Trophoblast cell (in vitro differentiated cells and primary cell): ENCODE results near the gene CABP1.
"Not testable (repeated sequence)": the region's sequence is repeated elsewhere in the genome, so short reads cannot be mapped to it uniquely, and the experiment has no call there.

ENCODE experiments used
- DNase-seq, 2 donors: peaks; one replicate each; pipeline ENCODE4 v3.0.0-alpha.2; 2016
- H2AFZ ChIP-seq: 2 replicates; pipeline ENCODE4 v1.6.1; 2013; ENCODE audit warnings: low read length, moderate library complexity, mild to moderate bottlenecking; ENCODE audit not compliant: insufficient read depth, poor library complexity
- H2AK5ac ChIP-seq: 2 replicates; pipeline ENCODE4 v1.6.1; 2013; ENCODE audit warnings: mild to moderate bottlenecking, low read length
- H2BK120ac ChIP-seq: 2 replicates; pipeline ENCODE4 v1.6.1; 2013; ENCODE audit warnings: low read length, mild to moderate bottlenecking, moderate library complexity; ENCODE audit not compliant: insufficient read depth, poor library complexity
- H2BK12ac ChIP-seq: 2 replicates; pipeline ENCODE4 v1.6.1; 2013; ENCODE audit warnings: mild to moderate bottlenecking, low read length, moderate library complexity
- H2BK5ac ChIP-seq: 2 replicates; pipeline ENCODE4 v1.6.1; 2013; ENCODE audit warnings: low read length, low read depth, moderate library complexity, mild to moderate bottlenecking; ENCODE audit not compliant: poor library complexity
- H3K14ac ChIP-seq: 2 replicates; pipeline ENCODE4 v1.6.1; 2013; ENCODE audit warnings: mild to moderate bottlenecking, low read length
- H3K18ac ChIP-seq: 2 replicates; pipeline ENCODE4 v1.6.1; 2013; ENCODE audit warnings: mild to moderate bottlenecking, low read length
- H3K23ac ChIP-seq: 2 replicates; pipeline ENCODE4 v1.6.1; 2013; ENCODE audit warnings: low read length
- H3K27ac ChIP-seq: 2 replicates; pipeline ENCODE4 v1.5.1; 2013; ENCODE audit warnings: low read depth, mild to moderate bottlenecking, inconsistent platforms, low read length, moderate library complexity
- H3K27me3 ChIP-seq: 2 replicates; pipeline ENCODE4 v1.6.1; 2013; ENCODE audit warnings: inconsistent platforms, mild to moderate bottlenecking, low read length, moderate library complexity; ENCODE audit not compliant: insufficient read depth
- H3K36me3 ChIP-seq, 2 experiments: 1 replicate in 1 of 2; 2 replicates in 1 of 2; pipeline ENCODE4 v1.6.1; 2013; ENCODE audit warnings: low read length in 2 of 2, mild to moderate bottlenecking in 2 of 2, moderate library complexity in 1 of 2; ENCODE audit not compliant: insufficient read depth in 2 of 2, control insufficient read depth in 1 of 2
- H3K4ac ChIP-seq: 2 replicates; pipeline ENCODE4 v1.6.1; 2013; ENCODE audit warnings: low read depth, mild to moderate bottlenecking, low read length, moderate library complexity
- H3K4me1 ChIP-seq, 2 experiments: 1 replicate in 1 of 2; 2 replicates in 1 of 2; pipeline ENCODE4 v1.6.1; 2013; ENCODE audit warnings: low read length in 2 of 2, mild to moderate bottlenecking in 2 of 2, moderate library complexity in 1 of 2; ENCODE audit not compliant: insufficient read depth in 2 of 2, control insufficient read depth in 1 of 2
- H3K4me2 ChIP-seq: 2 replicates; pipeline ENCODE4 v1.6.1; 2013; ENCODE audit warnings: inconsistent platforms, mild to moderate bottlenecking, low read length, moderate library complexity
- H3K4me3 ChIP-seq: 2 replicates; pipeline ENCODE4 v1.5.1; 2013; ENCODE audit warnings: mild to moderate bottlenecking, low read depth, low read length, inconsistent platforms
- H3K79me1 ChIP-seq: one replicate; pipeline ENCODE4 v1.6.1; 2013; ENCODE audit warnings: low read length
- H3K79me2 ChIP-seq: 2 replicates; pipeline ENCODE4 v1.6.1; 2013; ENCODE audit warnings: low read length, mild to moderate bottlenecking; ENCODE audit not compliant: control insufficient read depth, insufficient read depth, poor library complexity
- H3K9ac ChIP-seq: 2 replicates; pipeline ENCODE4 v1.6.1; 2013; ENCODE audit warnings: mild to moderate bottlenecking, low read length
- H3K9me3 ChIP-seq: 2 replicates; pipeline ENCODE4 v1.6.1; 2013; ENCODE audit warnings: low read depth, mild to moderate bottlenecking, control low read depth, inconsistent platforms, low read length; ENCODE audit not compliant: insufficient read depth
- H4K12ac ChIP-seq: 2 replicates; pipeline ENCODE4 v1.6.1; 2013; ENCODE audit warnings: low read depth, mild to moderate bottlenecking, low read length, moderate library complexity
- H4K8ac ChIP-seq: 2 replicates; pipeline ENCODE4 v1.6.1; 2013; ENCODE audit warnings: low read depth, mild to moderate bottlenecking, low read length, moderate library complexity
- H4K91ac ChIP-seq: one replicate; pipeline ENCODE4 v1.6.1; 2013; ENCODE audit warnings: low read depth, mild to moderate bottlenecking, low read length, moderate library complexity
- WGBS: extraction: QIAGEN DNeasy Blood & Tissue Kit; methylation state at CpG from one replicate; pipeline ENCODE4 v1.1.7; 2013; ENCODE audit warnings: missing lambda C conversion rate; ENCODE audit not compliant: insufficient read length, insufficient coverage; ENCODE audit errors: extremely low coverage; 5-methylcytosine and 5-hydroxymethylcytosine counted together

Gene CABP1

GRCh38 chr12:120610560-120610959, 29.9 kb upstream of the CABP1 start:
- Histone ChIP-seq H4K8ac (no peak overlapping the region), H2BK12ac (no peak overlapping the region), H3K27me3 (no peaks in the 10 kb centered on the region), H3K36me3 (no peaks in the 10 kb centered on the region), H2AFZ (no peak overlapping the region), H3K9ac (no peak overlapping the region), H4K91ac (no peak overlapping the region), H2BK120ac (no peak overlapping the region), H2BK5ac (no peak overlapping the region), H2AK5ac (no peak overlapping the region), H3K14ac (no peak overlapping the region), H3K79me2 (no peaks in the 10 kb centered on the region), H3K27ac (no peak overlapping the region), H3K4me2 (no peak overlapping the region), H3K4me1 (no peaks in the 10 kb centered on the region), H3K23ac (no peak overlapping the region), H3K9me3 (no peaks in the 10 kb centered on the region), H4K12ac (no peak overlapping the region), H3K4ac (no peak overlapping the region), H3K79me1 (no peaks in the 10 kb centered on the region), H3K4me3 (no peak overlapping the region), H3K18ac (no peak overlapping the region)
- no peak for DNase-seq
- no CpG with 5 or more reads among the region's 4 CpGs for WGBS

GRCh38 chr12:120611534-120611933, 28.9 kb upstream of the CABP1 start:
- no CpG with 5 or more reads among the region's 1 CpG for WGBS
- H3K27me3 ChIP-seq, H4K8ac ChIP-seq, H3K18ac ChIP-seq, H3K4ac ChIP-seq, H3K4me1 ChIP-seq, H2AK5ac ChIP-seq, H3K23ac ChIP-seq, H3K9me3 ChIP-seq, H2BK120ac ChIP-seq, H4K12ac ChIP-seq, H3K14ac ChIP-seq, H3K27ac ChIP-seq, H2BK12ac ChIP-seq, H3K4me3 ChIP-seq, H3K79me2 ChIP-seq, H2AFZ ChIP-seq, H3K79me1 ChIP-seq, H4K91ac ChIP-seq, H3K9ac ChIP-seq, H3K36me3 ChIP-seq, H3K4me2 ChIP-seq, DNase-seq, H2BK5ac ChIP-seq: not testable (repeated sequence)

- H3K27me3 ChIP-seq, result no peaks in the 10 kb centered on the region
- no peak overlapping the region for H3K4me2 ChIP-seq
- H2BK5ac ChIP-seq, result no peak overlapping the region
- H3K23ac ChIP-seq, result no peak overlapping the region
- H3K79me1 ChIP-seq, result no peaks in the 10 kb centered on the region
- DNase-seq, result no peak
- H3K14ac ChIP-seq, result no peak overlapping the region
- H3K9me3 ChIP-seq, result no peaks in the 10 kb centered on the region
- no peaks in the 10 kb centered on the region for H3K4me1 ChIP-seq
- no peak overlapping the region for H4K91ac ChIP-seq
- no peak overlapping the region for H3K4ac ChIP-seq
- no peak overlapping the region for H2BK120ac ChIP-seq
- no peaks in the 10 kb centered on the region for H3K79me2 ChIP-seq
- H3K18ac ChIP-seq, result no peak overlapping the region
- H3K4me3 ChIP-seq, result no peak overlapping the region
- H2BK12ac ChIP-seq, result no peak overlapping the region
- no peak overlapping the region for H3K9ac ChIP-seq
- H3K27ac ChIP-seq, result no peak overlapping the region
- no peak overlapping the region for H4K12ac ChIP-seq
- no peak overlapping the region for H2AFZ ChIP-seq
- no peak overlapping the region for H2AK5ac ChIP-seq
- H4K8ac ChIP-seq, result no peak overlapping the region
- H3K36me3 ChIP-seq, result no peaks in the 10 kb centered on the region
Observed at GRCh38 chr12:120614848-120615247, 25.6 kb upstream of the CABP1 start.

GRCh38 chr12:120617193-120617592, 23.2 kb upstream of the CABP1 start:
- DNase-seq, H3K27me3 ChIP-seq, H3K9me3 ChIP-seq, H2BK12ac ChIP-seq, H2AK5ac ChIP-seq, H2AFZ ChIP-seq, H3K79me1 ChIP-seq, H3K79me2 ChIP-seq, H2BK5ac ChIP-seq, H3K4me2 ChIP-seq, H4K91ac ChIP-seq, H2BK120ac ChIP-seq, H3K4ac ChIP-seq, H3K27ac ChIP-seq, H3K4me3 ChIP-seq, H3K14ac ChIP-seq, H3K9ac ChIP-seq, H3K4me1 ChIP-seq, H3K23ac ChIP-seq, H3K36me3 ChIP-seq, H3K18ac ChIP-seq, H4K8ac ChIP-seq, H4K12ac ChIP-seq: not testable (repeated sequence)
- no CpG with 5 or more reads among the region's 3 CpGs for WGBS

- not testable (repeated sequence) for H3K9me3 ChIP-seq, H3K79me2 ChIP-seq, H3K36me3 ChIP-seq
Observed at GRCh38 chr12:120617767-120618166, 22.7 kb upstream of the CABP1 start.

More at GRCh38 chr12:120617767-120618166, 22.7 kb upstream of the CABP1 start:
- H3K79me1 ChIP-seq, H4K12ac ChIP-seq, H3K27ac ChIP-seq, H3K14ac ChIP-seq, H3K4me2 ChIP-seq, H4K8ac ChIP-seq, H2BK120ac ChIP-seq, H3K23ac ChIP-seq, H3K9ac ChIP-seq, H2AFZ ChIP-seq, H2BK12ac ChIP-seq, H3K27me3 ChIP-seq, H3K4me3 ChIP-seq, H4K91ac ChIP-seq, H2AK5ac ChIP-seq, DNase-seq, H3K4me1 ChIP-seq, H2BK5ac ChIP-seq, H3K4ac ChIP-seq, H3K18ac ChIP-seq: not testable (repeated sequence)
- WGBS, result no CpG with 5 or more reads among the region's 4 CpGs
